H1 (cell line): ENCODE measurements around the gene CEP97. TPM values are rescaled to one million over a fixed set of nuclear protein-coding genes. Genes with fewer than 3 reads are reported as not detected.

Experiments
- CTCF ChIA-PET: fragments of 300-600 bp; sonication (Branson Sonifier 250); formaldehyde crosslinking; loops from one replicate; lab custom pipeline; 2021; ENCODE audit not compliant: partially characterized antibody; lab: Charles Lee
- POLR2A ChIA-PET: fragments of 300-600 bp; sonication (Branson Sonifier 250); formaldehyde crosslinking; loops from one replicate; lab custom pipeline; 2021; ENCODE audit warnings: inconsistent platforms; ENCODE audit not compliant: partially characterized antibody; lab: Charles Lee
- DNase-seq, 2 experiments: peaks; one replicate each; pipeline versions ENCODE4 v3.0.0 to v3.0.0-alpha.2; 2010 to 2022; ENCODE audit warnings: low spot score in 2 of 2, low read depth in 1 of 2, mixed read lengths in 1 of 2
- FAIRE-seq: peaks from 2 replicates; lab custom pipeline; 2011; peaks lifted over from hg19 to GRCh38; lab: Jason Lieb, UNC
- H2AFZ ChIP-seq: 2 replicates; pipeline ENCODE4 v1.8.1; 2012; ENCODE audit warnings: low read length, inconsistent platforms
- H2AK5ac ChIP-seq: 2 replicates; pipeline ENCODE4 v1.6.1; 2013; ENCODE audit warnings: low read depth, low read length
- H2BK120ac ChIP-seq: replicated peaks from 2 replicates; pipeline ENCODE3; 2013; ENCODE audit warnings: low read depth, low read length, inconsistent platforms
- H2BK12ac ChIP-seq: 2 replicates; pipeline ENCODE4 v1.6.1; 2013; ENCODE audit warnings: low read depth, low read length
- H2BK15ac ChIP-seq: 2 replicates; pipeline ENCODE4 v1.6.1; 2013; ENCODE audit warnings: low read length
- H2BK20ac ChIP-seq: 2 replicates; pipeline ENCODE4 v1.6.1; 2013; ENCODE audit warnings: low read length
- H2BK5ac ChIP-seq: 2 replicates; pipeline ENCODE4 v1.6.1; 2013; ENCODE audit warnings: low read depth, low read length
- H3K14ac ChIP-seq: 2 replicates; pipeline ENCODE4 v1.6.1; 2013; ENCODE audit warnings: inconsistent platforms; ENCODE audit not compliant: insufficient read length
- H3K18ac ChIP-seq: 2 replicates; pipeline ENCODE4 v1.6.1; 2013; ENCODE audit warnings: low read length; ENCODE audit errors: extremely low read depth
- H3K23ac ChIP-seq: 2 replicates; pipeline ENCODE4 v1.6.1; 2013; ENCODE audit warnings: inconsistent platforms; ENCODE audit not compliant: insufficient read length
- H3K23me2 ChIP-seq: 2 replicates; pipeline ENCODE4 v1.6.1; 2013; ENCODE audit warnings: low read depth, low read length
- H3K27ac ChIP-seq: 2 replicates; pipeline ENCODE4 v1.6.1; 2011; ENCODE audit warnings: low read depth, low read length, inconsistent platforms
- H3K27me3 ChIP-seq, 4 experiments: replicated peaks in 1 of 4; 1 replicate in 1 of 4; 2 replicates in 3 of 4; pipeline versions ENCODE4 v1.6.1 to v1.8.1; 2011 to 2013; ENCODE audit warnings: low read length in 3 of 4, mild to moderate bottlenecking in 3 of 4, inconsistent platforms in 2 of 4, mixed read lengths in 2 of 4, moderate library complexity in 1 of 4; ENCODE audit not compliant: control insufficient read depth in 3 of 4, insufficient read depth in 3 of 4; ENCODE audit errors: extremely low read depth in 1 of 4
- H3K36me3 ChIP-seq, 4 experiments: 2 replicates each; pipeline versions ENCODE4 v1.6.1 to v1.8.1; 2011 to 2013; ENCODE audit warnings: mild to moderate bottlenecking in 4 of 4, low read length in 3 of 4, moderate library complexity in 2 of 4, control low read depth in 1 of 4, inconsistent platforms in 1 of 4; ENCODE audit not compliant: insufficient read depth in 4 of 4, control insufficient read depth in 2 of 4
- H3K4ac ChIP-seq: replicated peaks from 2 replicates; pipeline ENCODE3; 2013; ENCODE audit warnings: low read length, low read depth, mixed read lengths, inconsistent platforms; ENCODE audit not compliant: insufficient read length
- H3K4me1 ChIP-seq, 4 experiments: replicated peaks in 1 of 4; 1 replicate in 1 of 4; 2 replicates in 3 of 4; pipeline versions ENCODE4 v1.6.1 to v1.8.1; 2011 to 2013; ENCODE audit warnings: low read length in 3 of 4, inconsistent platforms in 2 of 4, mixed read lengths in 1 of 4; ENCODE audit not compliant: insufficient read depth in 4 of 4, control insufficient read depth in 3 of 4
- H3K4me2 ChIP-seq, 2 experiments: 2 replicates each; pipeline versions ENCODE4 v1.6.1 to v1.8.1; 2011 to 2013; ENCODE audit warnings: low read depth in 2 of 2, low read length in 2 of 2, control low read depth in 1 of 2, inconsistent platforms in 1 of 2, mild to moderate bottlenecking in 1 of 2; ENCODE audit not compliant: insufficient read depth in 1 of 2
- H3K4me3 ChIP-seq, 4 experiments: fragments of 200-600, 300-600 bp in 1 of 4; sonication (generic), shearing (Covaris generic), sonication (Bioruptor Twin) in 1 of 4; 2 replicates each; pipeline versions ENCODE4 v1.5.1 to v1.8.1; 2011 to 2016; ENCODE audit warnings: low read length in 4 of 4, low read depth in 3 of 4, control low read depth in 2 of 4, inconsistent platforms in 2 of 4, mild to moderate bottlenecking in 2 of 4, mixed read lengths in 1 of 4, moderate library complexity in 1 of 4; ENCODE audit not compliant: insufficient read depth in 2 of 4; ENCODE audit errors: extremely low read depth in 1 of 4
- H3K56ac ChIP-seq: replicated peaks from 2 replicates; pipeline ENCODE3; 2013; ENCODE audit warnings: low read depth, mild to moderate bottlenecking, mixed read lengths, low read length, inconsistent platforms; ENCODE audit not compliant: insufficient read length
- H3K79me1 ChIP-seq: 2 replicates; pipeline ENCODE4 v1.6.1; 2013; ENCODE audit warnings: low read depth, low read length, control low read depth
- H3K79me2 ChIP-seq, 2 experiments: 2 replicates each; pipeline versions ENCODE4 v1.6.1 to v1.8.1; 2012 to 2013; ENCODE audit warnings: low read length in 2 of 2, mild to moderate bottlenecking in 2 of 2, inconsistent platforms in 1 of 2; ENCODE audit not compliant: insufficient read depth in 2 of 2, control insufficient read depth in 1 of 2
- H3K9ac ChIP-seq, 4 experiments: replicated peaks in 1 of 4; 1 replicate in 1 of 4; 2 replicates in 3 of 4; pipeline versions ENCODE4 v1.6.1 to v1.8.1; 2011 to 2013; ENCODE audit warnings: low read depth in 3 of 4, low read length in 3 of 4, control low read depth in 2 of 4, mild to moderate bottlenecking in 2 of 4, moderate library complexity in 2 of 4, inconsistent platforms in 1 of 4; ENCODE audit errors: extremely low read depth in 1 of 4
- H3K9me3 ChIP-seq, 2 experiments: 2 replicates each; pipeline versions ENCODE4 v1.6.1 to v1.8.1; 2012 to 2013; ENCODE audit warnings: mild to moderate bottlenecking in 2 of 2, moderate library complexity in 2 of 2, control low read depth in 1 of 2, inconsistent platforms in 1 of 2, low read depth in 1 of 2, low read length in 1 of 2, mixed read lengths in 1 of 2; ENCODE audit not compliant: insufficient read depth in 2 of 2
- H4K20me1 ChIP-seq, 2 experiments: replicated peaks in 1 of 2; 2 replicates each; pipeline versions ENCODE3 to v1.8.1; 2011 to 2013; ENCODE audit warnings: inconsistent platforms in 2 of 2, low read length in 2 of 2, mild to moderate bottlenecking in 1 of 2; ENCODE audit not compliant: insufficient read depth in 2 of 2, control insufficient read depth in 1 of 2
- H4K5ac ChIP-seq: 2 replicates; pipeline ENCODE4 v1.6.1; 2013; ENCODE audit warnings: low read length, low read depth, mixed read lengths, inconsistent platforms; ENCODE audit not compliant: insufficient read length
- H4K8ac ChIP-seq: 2 replicates; pipeline ENCODE4 v1.8.0; 2013; ENCODE audit warnings: mild to moderate bottlenecking, moderate library complexity, low read length, inconsistent platforms; ENCODE audit not compliant: insufficient read depth; ENCODE audit errors: extremely low read depth
- H4K91ac ChIP-seq: replicated peaks from 2 replicates; pipeline ENCODE3; 2013; ENCODE audit warnings: low read length, mixed read lengths, inconsistent platforms; ENCODE audit not compliant: insufficient read length
- ATF3 ChIP-seq: IDR thresholded peaks from 2 replicates; pipeline ENCODE4 v1.6.1; 2011; ENCODE audit warnings: low read depth, mild to moderate bottlenecking, low read length; ENCODE audit not compliant: insufficient read depth
- E2F6 ChIP-seq: IDR thresholded peaks from 2 replicates; pipeline ENCODE4 v1.6.1; 2012; ENCODE audit warnings: inconsistent platforms
- EZH2 ChIP-seq: fragments of 200-600 bp; sonication (generic); IDR thresholded peaks from 2 replicates; pipeline ENCODE4 v1.7.1; 2012; ENCODE audit warnings: low read depth, mild to moderate bottlenecking, moderate library complexity, low read length, inconsistent platforms; ENCODE audit not compliant: severe bottlenecking
- GABPA ChIP-seq: IDR thresholded peaks from 2 replicates; pipeline ENCODE4 v1.6.1; 2011; ENCODE audit warnings: mild to moderate bottlenecking, low read length, moderate library complexity, borderline replicate concordance; ENCODE audit not compliant: insufficient read depth
- KDM4A ChIP-seq: IDR thresholded peaks from one replicate; pipeline ENCODE4 v1.7.1; 2012; ENCODE audit warnings: low read depth, mild to moderate bottlenecking, moderate library complexity, low read length, inconsistent platforms; ENCODE audit not compliant: severe bottlenecking
- MAX ChIP-seq: IDR thresholded peaks from 2 replicates; pipeline ENCODE4 v1.6.1; 2012; ENCODE audit warnings: inconsistent platforms
- NANOG ChIP-seq: IDR thresholded peaks from 2 replicates; pipeline ENCODE4 v1.6.1; 2011; ENCODE audit warnings: low read length, low read depth, mild to moderate bottlenecking, inconsistent platforms; ENCODE audit not compliant: insufficient read depth, poor library complexity, severe bottlenecking
- POLR2AphosphoS5 ChIP-seq: IDR thresholded peaks from 2 replicates; pipeline ENCODE4 v1.6.1; 2011; ENCODE audit warnings: low read depth, low read length
- RAD21 ChIP-seq, 2 experiments: IDR thresholded peaks in 1 of 2; conservative IDR thresholded peaks in 1 of 2; 2 replicates each; pipeline ENCODE4 v1.6.1; 2011; ENCODE audit warnings: low read depth in 2 of 2, low read length in 2 of 2, improper control_type of control experiment in 1 of 2, inconsistent platforms in 1 of 2, mild to moderate bottlenecking in 1 of 2, moderate library complexity in 1 of 2
- RFX5 ChIP-seq: IDR thresholded peaks from 2 replicates; pipeline ENCODE4 v1.6.1; 2011; ENCODE audit warnings: low read depth, low read length, improper control_type of control experiment, borderline replicate concordance
- TAF7 ChIP-seq: optimal IDR thresholded peaks from 2 replicates; pipeline ENCODE3; 2011; ENCODE audit warnings: low read depth, mild to moderate bottlenecking, inconsistent platforms, low read length, moderate library complexity, borderline replicate concordance
- WGBS, 2 experiments: shearing (Covaris generic) in 1 of 2; methylation state at CpG; one replicate each; pipeline versions ENCODE4 v1.1.6 to v1.1.7; 2013 to 2015; ENCODE audit warnings: low lambda C conversion rate in 2 of 2, mixed read lengths in 2 of 2, inconsistent platforms in 1 of 2, low coverage in 1 of 2, missing lambda C conversion rate in 1 of 2; ENCODE audit not compliant: insufficient replicate concordance in 2 of 2, insufficient coverage in 1 of 2, insufficient read length in 1 of 2; ENCODE audit errors: extremely low coverage in 1 of 2, missing lambda C conversion rate in 1 of 2; 5-methylcytosine and 5-hydroxymethylcytosine counted together
- polyA plus RNA-seq, 7 experiments: library from polyadenylated mRNA; depleted of rRNA in 3 of 7; stranded (reverse) in 5 of 7; unstranded in 2 of 7; fragments of >200 nt in 5 of 7; fragments of 200-250 nt in 2 of 7; gene quantifications; 1 replicate in 5 of 7; 2 replicates in 1 of 7; 4 replicates in 1 of 7; pipeline versions ENCODE4 v1.2.1 to v1.2.3, GENCODE V29; 2011 to 2013; ENCODE audit warnings: missing spikeins in 2 of 7, mixed read lengths in 2 of 7
- total RNA-seq: library from RNA; stranded (reverse); fragmentation: NEBNext Ultra II Directional; extraction: Animal tissue kit (Norgen Biotek cat#: 25700); gene quantifications from 2 replicates; pipeline ENCODE4 v1.2.1, GENCODE V29; 2021

CEP97 gene
- total and polyA plus RNA-seq, 2 of the 8 experiments (the other 6 are each of a cell fraction or from before 2014, with no cell fraction given), result 1.6 to 13.2 TPM

DNA sequence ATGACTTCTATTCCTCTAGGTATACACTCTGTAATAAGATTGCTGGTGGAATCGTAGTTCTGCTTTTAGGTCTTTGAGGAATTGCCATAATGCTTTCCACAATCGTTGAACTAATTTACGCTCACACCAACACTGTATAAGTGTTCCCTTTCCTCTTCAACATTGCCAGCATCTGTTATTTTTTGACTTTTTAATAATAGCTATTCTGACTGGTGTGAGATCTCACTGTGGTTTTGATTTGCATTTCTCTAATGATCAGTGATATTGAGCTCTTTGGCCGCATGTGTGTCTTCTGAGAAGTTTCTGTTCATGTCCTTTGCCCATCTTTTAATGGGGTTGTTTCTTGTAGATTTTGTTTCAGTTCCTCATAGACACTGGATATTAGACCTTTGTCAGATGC, 67.4 kb downstream of the CEP97 start:
- Histone ChIP-seq H3K4ac (no peak overlapping the region), H3K4me1 (no peaks in the 10 kb centered on the region), H2BK15ac (no peak overlapping the region), H3K14ac (no peak overlapping the region), H3K56ac (no peak overlapping the region), H3K9ac (no peak overlapping the region), H3K27ac (no peak overlapping the region), H2AK5ac (no peak overlapping the region), H3K79me2 (peaks cover 0 to 7% of the 10 kb centered on the region in 2 experiments; a peak in 2 of 4 replicates), H3K4me2 (no peak overlapping the region), H3K23me2 (no peaks in the 10 kb centered on the region), H3K79me1 (no peaks in the 10 kb centered on the region; the same call in 1 of the 2 replicates), H2BK12ac (no peak overlapping the region), H3K27me3 (no peaks in the 10 kb centered on the region), H3K18ac (no peak overlapping the region), H2BK20ac (no peak overlapping the region), H2BK120ac (no peak overlapping the region), H4K8ac (no peak overlapping the region), H4K91ac (no peak overlapping the region), H3K9me3 (no peaks in the 10 kb centered on the region), H4K20me1 (no peaks in the 10 kb centered on the region), H2BK5ac (no peak overlapping the region), H3K4me3 (no peak overlapping the region), H4K5ac (no peak overlapping the region), H3K23ac (no peak overlapping the region), H2AFZ (no peak overlapping the region), H3K36me3 (peaks cover 0 to 29% (median 11%) of the 10 kb centered on the region in 4 experiments; a peak in 4 of 8 replicates)
- CTCF ChIA-PET, result interaction anchor here (2.1 kb wide), 1 partner anchor 11 kb away, joined by 9 read pairs; no protein-coding TSS in a partner anchor
- 93% methylated on average over 4 of the region's 4 CpGs; no CpG with 5 or more reads in 1 of the 2 experiments for WGBS, 2 experiments
- DNase-seq (no peak), FAIRE-seq (no peak)
- POLR2A ChIA-PET, result interaction anchor here (1.0 kb wide), 1 partner anchor 13 kb away, joined by 3 read pairs; the partner anchor contains the start of gene NXPE3
- TF ChIP-seq POLR2AphosphoS5 (no peak), KDM4A (no peak), TAF7 (no peak), RAD21 (IDR thresholded peaks at IDR 0.05 in 1 of 2, conservative IDR thresholded peaks at IDR 0.05 in 1 of 2; ENCODE audit: low read depth in 2 of 2, low read length in 2 of 2) (no peak), MAX (no peak), E2F6 (no peak), RFX5 (no peak), ATF3 (no peak), GABPA (no peak), NANOG (no peak), EZH2 (no peak)
